Left forelimb (tissue), 1 donor: ENCODE measurements around the gene FAM227B.

Source experiments
- DNase-seq: peaks from one replicate; pipeline ENCODE4 v3.0.0-alpha.2; 2018; ENCODE audit warnings: low spot score

The FAM227B gene

GRCh38 chr15:49293941-49294340, 326.7 kb downstream of the FAM227B start:
- no peak for DNase-seq

- DNase-seq = no peak
These were observed 330.4 kb downstream of the FAM227B start for GRCh38 chr15:49290191-49290590.

- no peak for DNase-seq
These were observed 332.2 kb downstream of the FAM227B start for GRCh38 chr15:49288391-49288790.

GRCh38 chr15:49287481-49287880, 333.1 kb downstream of the FAM227B start:
- DNase-seq = no peak

- no peak for DNase-seq
These were observed 333.8 kb downstream of the FAM227B start for GRCh38 chr15:49286649-49287404.

- no peak for DNase-seq
These were observed 338.3 kb downstream of the FAM227B start for GRCh38 chr15:49282366-49282765.

- DNase-seq = no peak
These were observed 340.8 kb downstream of the FAM227B start for GRCh38 chr15:49279521-49280456.

- DNase-seq = no peak
These were observed 341.9 kb downstream of the FAM227B start for GRCh38 chr15:49278751-49279150.
